ENCODE measurements around the gene GALNTL6. TPM values are rescaled to one million over a fixed set of nuclear protein-coding genes. Genes with fewer than 3 reads are reported as not detected.

The GALNTL6 gene
- total RNA-seq = 0.10 TPM

GRCh38 chr4:171812665-171813525 is at the start of gene GALNTL6:
TSS of gene GALNTL6 (plus strand) at chr4:171813404.
- no peaks in the 10 kb centered on the region for H3K4me1 ChIP-seq (ENCODE audit: insufficient read depth, low read length)
- no peak within 1 kb of the TSS for H3K4me3 ChIP-seq (ENCODE audit: low read length)
- H3K9me3 ChIP-seq (ENCODE audit: low read depth, low read length) = no peaks in the 10 kb centered on the region
- H3K27me3 ChIP-seq (ENCODE audit: insufficient read depth, low read length) = peaks cover 41% of the 10 kb centered on the region

DNA sequence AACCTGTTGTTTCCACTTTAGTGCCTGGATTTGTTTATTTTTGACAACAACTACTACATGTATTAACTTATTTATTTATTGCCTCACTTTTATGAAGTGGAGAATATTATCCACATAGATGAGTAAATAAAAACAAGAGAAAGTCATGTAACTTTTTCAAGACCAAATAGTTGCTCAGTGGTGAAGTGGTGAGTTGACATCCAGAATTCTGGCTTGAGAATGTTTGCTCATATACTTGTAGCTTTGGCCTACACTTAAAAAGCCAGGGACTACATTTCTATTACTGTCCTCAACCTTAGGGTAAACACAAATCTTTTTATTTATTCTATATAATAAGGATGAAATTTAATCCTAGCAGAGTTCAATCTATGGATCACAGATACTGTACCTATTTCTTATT is 47.7 kb upstream of the GALNTL6 start:
- no peak overlapping the region for H3K4me3 ChIP-seq (ENCODE audit: low read length)
- H3K9me3 ChIP-seq (ENCODE audit: low read depth, low read length) = no peaks in the 10 kb centered on the region
- no peaks in the 10 kb centered on the region for H3K27me3 ChIP-seq (ENCODE audit: insufficient read depth, low read length)
- H3K4me1 ChIP-seq (ENCODE audit: insufficient read depth, low read length) = no peaks in the 10 kb centered on the region

DNA sequence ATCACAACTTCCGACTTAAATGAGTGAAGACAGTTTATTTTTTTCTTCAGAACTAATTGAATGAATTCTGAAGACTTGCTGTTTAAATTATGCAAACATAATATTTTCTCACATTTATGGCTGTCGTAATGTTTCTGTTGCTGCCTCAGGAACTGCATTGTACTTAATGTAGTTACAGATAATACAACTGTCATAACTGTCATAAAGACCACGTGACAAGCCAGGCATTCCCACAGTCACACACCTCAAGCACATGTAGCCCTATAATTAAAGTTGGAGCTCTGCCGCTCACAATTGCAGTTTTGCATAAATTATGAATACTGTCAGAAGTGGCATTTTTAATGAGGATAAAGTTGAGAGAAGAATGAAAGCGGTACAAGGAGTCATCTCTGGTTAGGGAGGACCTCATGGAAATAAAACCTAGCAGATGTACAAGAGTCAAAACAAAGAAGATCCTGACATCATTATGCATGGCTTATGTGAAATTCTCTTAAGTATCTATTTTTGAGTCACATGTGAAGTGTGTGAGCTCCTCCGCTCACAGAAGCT is 38.5 kb upstream of the GALNTL6 start:
- no peaks in the 10 kb centered on the region for H3K4me1 ChIP-seq (ENCODE audit: insufficient read depth, low read length)
- no peaks in the 10 kb centered on the region for H3K9me3 ChIP-seq (ENCODE audit: low read depth, low read length)

DNA sequence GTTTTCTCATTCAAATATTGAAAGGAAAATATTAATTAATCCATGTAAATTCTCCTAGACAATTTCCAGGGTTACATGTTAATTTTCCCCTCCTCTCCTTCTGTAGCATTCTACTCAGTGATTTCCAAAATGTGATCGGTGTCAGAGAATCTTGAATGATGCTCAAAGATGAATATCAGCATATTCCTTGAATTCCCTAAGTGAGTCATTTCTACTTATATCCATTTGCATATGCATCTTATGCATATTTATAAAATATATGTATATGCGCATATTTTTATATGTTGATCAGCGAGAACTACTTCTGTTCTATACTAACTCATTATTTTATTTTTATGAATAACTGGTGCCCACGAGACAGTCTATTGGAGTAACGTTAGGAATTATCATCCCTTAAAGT is 33.9 kb upstream of the GALNTL6 start:
- no peak overlapping the region for H3K4me3 ChIP-seq (ENCODE audit: low read length)
- H3K4me1 ChIP-seq (ENCODE audit: insufficient read depth, low read length) = no peaks in the 10 kb centered on the region
- no peaks in the 10 kb centered on the region for H3K9me3 ChIP-seq (ENCODE audit: low read depth, low read length)
- no peaks in the 10 kb centered on the region for H3K27me3 ChIP-seq (ENCODE audit: insufficient read depth, low read length)

More for the DNA sequence above, 38.5 kb upstream of the GALNTL6 start:
- H3K27me3 ChIP-seq (ENCODE audit: insufficient read depth, low read length) = no peaks in the 10 kb centered on the region
- H3K4me3 ChIP-seq (ENCODE audit: low read length) = no peak overlapping the region

- Histone ChIP-seq H3K4me1 (ENCODE audit: insufficient read depth, low read length) (no peaks in the 10 kb centered on the region), H3K9me3 (ENCODE audit: low read depth, low read length) (no peaks in the 10 kb centered on the region), H3K27me3 (ENCODE audit: insufficient read depth, low read length) (no peaks in the 10 kb centered on the region), H3K4me3 (ENCODE audit: low read length) (no peak overlapping the region)
These were observed 27.8 kb upstream of the GALNTL6 start for GRCh38 chr4:171785388-171785787.

DNA sequence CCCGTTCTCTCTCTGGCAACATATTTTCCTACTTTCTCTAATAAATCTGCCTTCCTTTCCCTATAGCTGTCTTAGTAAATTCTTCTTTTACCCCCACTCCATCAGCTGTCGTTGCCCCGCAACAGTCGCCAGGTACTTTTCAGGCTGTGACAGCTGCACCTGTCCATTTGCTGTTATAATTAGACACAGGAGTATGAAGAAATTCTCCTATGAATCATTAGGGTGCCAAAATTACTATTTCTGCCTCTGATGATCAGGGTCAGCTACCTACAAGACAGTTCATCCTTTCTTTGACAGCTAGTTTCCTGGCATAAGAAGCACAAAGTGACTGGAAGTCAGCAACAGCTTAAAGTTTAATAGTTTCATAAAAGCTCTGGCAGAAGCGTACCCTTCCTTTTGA is 19.5 kb upstream of the GALNTL6 start:
- no peak overlapping the region for H3K4me3 ChIP-seq (ENCODE audit: low read length)
- H3K4me1 ChIP-seq (ENCODE audit: insufficient read depth, low read length) = no peaks in the 10 kb centered on the region
- no peaks in the 10 kb centered on the region for H3K27me3 ChIP-seq (ENCODE audit: insufficient read depth, low read length)
- H3K9me3 ChIP-seq (ENCODE audit: low read depth, low read length) = no peaks in the 10 kb centered on the region

DNA sequence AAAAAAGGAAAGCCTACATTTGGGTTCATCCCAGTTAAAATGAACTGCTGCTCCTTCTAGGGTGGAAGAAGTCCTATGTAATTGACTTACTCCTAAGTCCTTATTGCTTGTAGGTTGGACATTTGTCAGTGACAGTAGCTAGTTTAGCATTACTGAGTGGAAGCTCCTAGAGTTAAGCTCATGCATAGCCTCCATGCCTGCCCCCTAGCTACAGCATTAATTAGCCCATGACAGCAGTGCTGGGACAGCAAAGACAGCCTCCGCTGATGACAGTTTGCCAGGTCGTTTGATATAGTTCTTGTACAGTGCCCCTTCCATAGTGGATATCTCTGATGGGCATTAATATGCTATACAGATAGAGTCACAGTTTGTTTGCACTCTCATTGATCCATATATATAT is 18.7 kb upstream of the GALNTL6 start:
- Histone ChIP-seq H3K9me3 (ENCODE audit: low read depth, low read length) (no peaks in the 10 kb centered on the region), H3K4me1 (ENCODE audit: insufficient read depth, low read length) (no peaks in the 10 kb centered on the region), H3K27me3 (ENCODE audit: insufficient read depth, low read length) (no peaks in the 10 kb centered on the region), H3K4me3 (ENCODE audit: low read length) (no peak overlapping the region)

DNA sequence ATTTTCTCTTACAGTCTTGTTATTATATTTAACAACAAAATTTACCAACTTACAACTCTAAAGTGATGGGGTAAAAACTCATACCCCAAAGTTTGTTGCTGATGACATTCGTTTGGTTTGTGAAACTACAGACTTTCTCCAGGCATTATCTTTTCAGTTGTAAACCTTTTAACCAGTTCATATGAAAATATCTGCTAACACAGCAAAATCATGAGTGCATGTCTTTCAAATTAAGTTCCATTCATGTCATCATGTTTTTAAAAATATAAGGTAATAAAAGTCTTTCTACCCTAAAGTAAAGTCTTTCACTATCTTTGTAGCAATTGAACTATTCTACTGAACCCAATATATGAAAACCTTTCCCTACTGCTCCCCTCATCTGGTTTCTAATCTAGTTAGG is 3.4 kb upstream of the GALNTL6 start:
- Histone ChIP-seq H3K27me3 (ENCODE audit: insufficient read depth, low read length) (peaks cover 34% of the 10 kb centered on the region), H3K4me3 (ENCODE audit: low read length) (no peak overlapping the region), H3K9me3 (ENCODE audit: low read depth, low read length) (no peaks in the 10 kb centered on the region), H3K4me1 (ENCODE audit: insufficient read depth, low read length) (no peaks in the 10 kb centered on the region)

DNA sequence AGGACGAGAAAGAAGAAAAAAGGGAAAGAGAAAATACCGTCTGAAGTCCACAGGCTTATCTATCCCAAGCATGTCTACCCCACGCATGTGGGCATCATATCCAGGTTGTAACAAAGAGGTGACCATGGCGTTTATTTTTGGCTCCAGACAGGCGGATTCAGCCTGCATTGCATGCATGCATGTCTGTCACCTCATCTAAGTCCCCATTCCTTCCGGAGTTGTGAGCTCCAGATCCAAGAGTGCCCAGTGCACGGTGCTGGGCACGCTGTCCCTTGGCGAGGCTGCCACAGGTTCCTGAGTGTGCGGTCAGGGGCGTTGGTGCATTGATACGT is 905 bp upstream of the GALNTL6 start:
- H3K4me1 ChIP-seq (ENCODE audit: insufficient read depth, low read length) = no peaks in the 10 kb centered on the region
- H3K27me3 ChIP-seq (ENCODE audit: insufficient read depth, low read length) = peaks cover 41% of the 10 kb centered on the region
- H3K4me3 ChIP-seq (ENCODE audit: low read length) = no peak overlapping the region
- no peaks in the 10 kb centered on the region for H3K9me3 ChIP-seq (ENCODE audit: low read depth, low read length)

DNA sequence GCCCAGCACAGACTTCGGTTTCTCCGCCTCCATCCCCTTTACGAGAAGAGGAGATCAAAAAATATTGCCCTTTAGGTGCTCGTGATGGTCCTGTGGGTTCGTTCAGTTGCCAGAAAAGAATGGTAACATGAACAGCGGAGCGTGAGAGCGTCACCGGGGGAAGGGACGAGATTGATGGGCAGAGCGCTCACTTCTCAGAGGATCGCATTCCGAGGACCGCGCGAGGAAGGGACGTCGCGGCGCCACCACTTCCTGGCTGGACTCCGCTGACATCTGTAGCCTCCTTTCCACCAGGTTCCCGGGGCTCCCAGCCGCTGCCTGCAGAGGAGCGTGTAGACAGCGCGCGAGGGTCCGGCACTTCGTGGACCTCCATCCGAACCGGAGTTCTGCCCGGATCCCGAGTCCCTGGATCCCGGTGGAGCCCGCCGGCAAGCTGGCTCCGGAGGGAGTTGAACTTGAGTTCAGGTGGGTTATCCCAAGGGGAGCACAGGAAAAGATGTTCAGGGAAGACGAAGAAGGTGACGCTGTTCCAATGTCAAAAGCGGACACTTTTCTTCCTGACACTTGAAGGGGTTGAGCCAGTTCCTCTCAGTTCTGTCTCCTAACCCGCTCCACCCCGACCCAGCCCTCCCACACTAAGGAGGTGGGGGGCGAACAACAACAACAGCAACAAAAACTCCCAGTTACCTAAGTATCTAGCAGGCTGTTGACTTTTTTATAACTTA is 484 bp downstream of the GALNTL6 start:
- H3K4me3 ChIP-seq (ENCODE audit: low read length) = no peak overlapping the region
- H3K9me3 ChIP-seq (ENCODE audit: low read depth, low read length) = no peaks in the 10 kb centered on the region
- H3K27me3 ChIP-seq (ENCODE audit: insufficient read depth, low read length) = peaks cover 41% of the 10 kb centered on the region
- no peaks in the 10 kb centered on the region for H3K4me1 ChIP-seq (ENCODE audit: insufficient read depth, low read length)

GRCh38 chr4:171814545-171814944 is 1.3 kb downstream of the GALNTL6 start:
- Histone ChIP-seq H3K4me1 (ENCODE audit: insufficient read depth, low read length) (no peaks in the 10 kb centered on the region), H3K4me3 (ENCODE audit: low read length) (no peak overlapping the region), H3K27me3 (ENCODE audit: insufficient read depth, low read length) (peaks cover 41% of the 10 kb centered on the region), H3K9me3 (ENCODE audit: low read depth, low read length) (no peaks in the 10 kb centered on the region)

DNA sequence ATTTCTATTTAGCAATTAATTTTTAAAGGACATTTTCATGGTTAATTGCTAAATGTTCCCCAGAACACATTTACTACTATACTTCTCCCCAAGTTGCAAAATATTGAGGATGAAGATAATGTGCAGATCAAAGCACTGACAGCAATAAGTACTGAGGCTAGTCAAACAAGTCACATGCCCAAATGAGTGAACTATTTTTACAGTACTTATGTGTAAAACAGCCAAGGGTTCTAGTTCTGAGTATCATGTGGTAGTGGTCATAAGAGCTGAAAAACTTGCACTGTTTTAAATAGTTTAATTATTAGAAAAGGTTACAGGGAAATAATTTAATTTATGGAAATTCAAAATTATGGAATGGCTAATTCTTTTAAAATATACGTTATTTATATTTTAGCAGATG is 3.8 kb downstream of the GALNTL6 start:
- Histone ChIP-seq H3K4me3 (ENCODE audit: low read length) (no peak overlapping the region), H3K27me3 (ENCODE audit: insufficient read depth, low read length) (peaks cover 34% of the 10 kb centered on the region), H3K9me3 (ENCODE audit: low read depth, low read length) (no peaks in the 10 kb centered on the region), H3K4me1 (ENCODE audit: insufficient read depth, low read length) (no peaks in the 10 kb centered on the region)

GRCh38 chr4:171834640-171835039 is 21.4 kb downstream of the GALNTL6 start:
- Histone ChIP-seq H3K9me3 (ENCODE audit: low read depth, low read length) (no peaks in the 10 kb centered on the region), H3K27me3 (ENCODE audit: insufficient read depth, low read length) (no peaks in the 10 kb centered on the region), H3K4me3 (ENCODE audit: low read length) (no peak overlapping the region), H3K4me1 (ENCODE audit: insufficient read depth, low read length) (no peaks in the 10 kb centered on the region)

DNA sequence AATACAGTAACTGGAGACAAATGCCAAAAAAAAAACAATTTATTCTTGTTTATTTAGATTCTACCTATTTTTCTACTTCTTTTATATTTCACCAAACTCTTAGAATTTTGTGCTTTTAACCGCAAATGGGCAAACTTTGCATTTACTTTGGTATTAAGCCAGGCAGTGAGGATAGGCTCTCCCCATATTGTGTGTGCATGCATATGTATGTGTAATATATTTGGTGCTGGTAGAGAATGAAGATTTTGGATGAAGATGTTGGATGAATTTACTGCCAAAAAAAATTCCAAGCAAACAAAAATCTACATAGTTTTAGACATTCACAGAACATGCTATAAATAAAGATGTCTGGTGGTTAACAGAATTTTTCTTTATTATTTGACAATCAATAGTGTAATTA is 30.3 kb downstream of the GALNTL6 start:
- no peaks in the 10 kb centered on the region for H3K9me3 ChIP-seq (ENCODE audit: low read depth, low read length)
- no peaks in the 10 kb centered on the region for H3K4me1 ChIP-seq (ENCODE audit: insufficient read depth, low read length)
- no peak overlapping the region for H3K4me3 ChIP-seq (ENCODE audit: low read length)
- no peaks in the 10 kb centered on the region for H3K27me3 ChIP-seq (ENCODE audit: insufficient read depth, low read length)

DNA sequence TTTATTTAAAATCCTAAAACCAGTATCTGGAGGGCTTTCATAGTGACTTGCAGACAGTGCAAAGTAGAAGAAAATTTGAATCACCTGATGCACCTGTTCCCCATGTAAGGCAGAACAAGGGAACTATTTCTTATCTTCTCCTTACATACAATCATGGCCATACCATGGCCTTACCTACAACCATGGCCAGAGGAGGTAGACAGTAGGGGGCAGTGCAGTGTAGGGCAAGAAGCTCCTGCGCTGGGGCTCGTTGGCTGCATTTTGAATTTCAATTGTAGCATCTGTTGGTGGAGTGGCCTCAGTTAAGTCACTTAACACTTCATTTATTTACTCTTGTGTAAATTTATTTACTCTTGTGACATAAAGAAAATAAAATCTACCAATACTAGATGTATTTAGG is 33.0 kb downstream of the GALNTL6 start:
- Histone ChIP-seq H3K27me3 (ENCODE audit: insufficient read depth, low read length) (no peaks in the 10 kb centered on the region), H3K4me3 (ENCODE audit: low read length) (no peak overlapping the region), H3K9me3 (ENCODE audit: low read depth, low read length) (no peaks in the 10 kb centered on the region), H3K4me1 (ENCODE audit: insufficient read depth, low read length) (no peaks in the 10 kb centered on the region)

Measured in mononuclear cell (primary cell).